ENCODE data around the gene PEAK3.

PEAK3 gene

DNA sequence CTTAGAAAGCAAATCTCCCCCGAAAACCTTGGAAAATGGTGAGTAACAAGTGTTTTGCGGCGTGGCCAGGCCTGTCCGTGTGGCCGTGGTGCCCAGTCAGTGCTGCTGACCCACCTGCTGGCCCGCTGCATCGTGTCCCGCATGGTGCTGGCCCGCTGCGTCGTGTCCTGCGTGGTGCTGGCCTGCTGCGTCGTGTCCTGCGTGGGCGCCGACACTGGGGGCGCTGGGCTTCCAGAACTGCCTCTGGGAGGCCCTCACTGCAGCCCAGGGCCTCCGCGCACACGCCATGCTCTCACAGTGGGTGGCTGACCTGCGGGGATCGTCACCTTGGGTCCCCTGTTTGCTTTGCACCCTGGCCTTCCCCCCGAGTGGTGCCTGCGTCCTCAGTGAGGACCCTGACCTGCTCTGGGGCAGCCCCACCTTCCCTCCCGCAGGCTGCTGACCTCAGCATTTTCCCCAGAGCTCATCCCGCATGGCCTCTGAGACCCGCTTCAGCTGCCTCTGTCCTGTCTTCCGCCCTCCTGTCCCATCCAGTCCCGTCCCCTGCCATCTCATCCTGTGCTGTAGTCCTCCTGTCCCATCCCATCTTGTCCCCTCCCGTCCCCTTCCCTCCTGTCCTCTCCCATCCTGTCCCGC, 56.4 kb downstream of the PEAK3 start:
- TF ChIP-seq, protein P1, sequence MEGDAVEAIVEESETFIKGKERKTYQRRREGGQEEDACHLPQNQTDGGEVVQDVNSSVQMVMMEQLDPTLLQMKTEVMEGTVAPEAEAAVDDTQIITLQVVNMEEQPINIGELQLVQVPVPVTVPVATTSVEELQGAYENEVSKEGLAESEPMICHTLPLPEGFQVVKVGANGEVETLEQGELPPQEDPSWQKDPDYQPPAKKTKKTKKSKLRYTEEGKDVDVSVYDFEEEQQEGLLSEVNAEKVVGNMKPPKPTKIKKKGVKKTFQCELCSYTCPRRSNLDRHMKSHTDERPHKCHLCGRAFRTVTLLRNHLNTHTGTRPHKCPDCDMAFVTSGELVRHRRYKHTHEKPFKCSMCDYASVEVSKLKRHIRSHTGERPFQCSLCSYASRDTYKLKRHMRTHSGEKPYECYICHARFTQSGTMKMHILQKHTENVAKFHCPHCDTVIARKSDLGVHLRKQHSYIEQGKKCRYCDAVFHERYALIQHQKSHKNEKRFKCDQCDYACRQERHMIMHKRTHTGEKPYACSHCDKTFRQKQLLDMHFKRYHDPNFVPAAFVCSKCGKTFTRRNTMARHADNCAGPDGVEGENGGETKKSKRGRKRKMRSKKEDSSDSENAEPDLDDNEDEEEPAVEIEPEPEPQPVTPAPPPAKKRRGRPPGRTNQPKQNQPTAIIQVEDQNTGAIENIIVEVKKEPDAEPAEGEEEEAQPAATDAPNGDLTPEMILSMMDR (IDR thresholded peaks at IDR 0.05) = no peak
- Histone ChIP-seq H3K4me1 (no peaks in the 10 kb centered on the region), H3K27me3 (ENCODE audit: control insufficient read depth, insufficient read depth, low read length) (no peaks in the 10 kb centered on the region), H3K27ac (no peak overlapping the region), H3K79me2 (no peaks in the 10 kb centered on the region), H2AFZ (no peak overlapping the region), H3K4me2 (ENCODE audit: low read length) (no peak overlapping the region), H3K9ac (no peak overlapping the region), H3K9me3 (ENCODE audit: control insufficient read depth, low read length) (no peaks in the 10 kb centered on the region), H3K36me3 (ENCODE audit: control insufficient read depth, insufficient read depth, low read length) (no peaks in the 10 kb centered on the region), H3K4me3 (ENCODE audit: low read depth, low read length) (no peak overlapping the region)

DNA sequence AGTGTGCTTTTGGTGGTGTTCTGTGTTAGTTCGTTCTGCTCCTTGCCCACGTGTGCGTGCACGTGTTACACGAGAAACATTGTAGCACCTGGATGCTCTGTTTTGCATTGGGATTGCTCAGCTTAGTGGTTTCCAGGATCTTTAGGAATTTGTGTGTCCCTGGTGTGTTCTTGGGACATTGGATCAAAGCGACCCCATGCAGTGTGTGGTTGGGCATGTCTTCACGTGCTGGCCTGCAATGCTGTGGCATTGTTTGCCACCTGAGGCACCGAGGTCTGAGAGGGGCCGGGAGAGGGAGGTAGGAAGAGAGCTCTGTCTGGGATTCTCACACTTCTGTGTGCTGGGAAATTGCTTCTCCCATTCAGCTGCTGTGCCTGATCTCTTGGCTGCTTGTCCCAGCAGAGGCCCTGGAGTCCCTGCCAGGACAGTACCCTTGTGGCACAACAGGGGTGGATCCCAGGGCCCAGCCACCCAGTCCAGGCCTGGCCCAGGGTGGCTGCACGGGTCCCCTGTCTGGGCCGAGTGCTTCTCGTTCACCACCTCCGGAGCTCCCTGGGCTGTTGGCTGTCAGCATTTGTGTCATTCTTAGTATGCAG, 57.1 kb downstream of the PEAK3 start:
- H3K4me3 ChIP-seq (ENCODE audit: low read depth, low read length) = no peak overlapping the region
- H3K79me2 ChIP-seq = no peaks in the 10 kb centered on the region
- H3K9me3 ChIP-seq (ENCODE audit: control insufficient read depth, low read length) = no peaks in the 10 kb centered on the region
- H3K36me3 ChIP-seq (ENCODE audit: control insufficient read depth, insufficient read depth, low read length) = no peaks in the 10 kb centered on the region
- H2AFZ ChIP-seq = no peak overlapping the region
- no peak overlapping the region for H3K9ac ChIP-seq
- H3K27ac ChIP-seq = no peak overlapping the region
- TF ChIP-seq, protein P1 (IDR thresholded peaks at IDR 0.05) = no peak
- no peaks in the 10 kb centered on the region for H3K4me1 ChIP-seq
- H3K4me2 ChIP-seq (ENCODE audit: low read length) = no peak overlapping the region
- no peaks in the 10 kb centered on the region for H3K27me3 ChIP-seq (ENCODE audit: control insufficient read depth, insufficient read depth, low read length)
